ENCODE results near the gene NDUFS4.

NDUFS4 gene

GRCh38 chr5:53578854-53579253 lies 18.4 kb downstream of the NDUFS4 start:
- no peak for DNase-seq (ENCODE audit: low spot score)
- no peak overlapping the region for H3K27ac ChIP-seq
- ChIA-PET CTCF (interaction anchor here (0.6 kb wide), 2 partner anchors 472 to 909 kb away, joined by 3 to 4 read pairs; no protein-coding TSS in a partner anchor), POLR2A (ENCODE audit: low non-redundant PET) (no interaction called here)
- TF ChIP-seq CTCF (conservative IDR thresholded peaks at IDR 0.05; ENCODE audit: low read depth), result no peak

- CTCF ChIA-PET, result no interaction called here
These were observed 20.1 kb downstream of the NDUFS4 start for GRCh38 chr5:53580547-53580946.

GRCh38 chr5:53582225-53582624 lies 21.8 kb downstream of the NDUFS4 start:
- no peak for DNase-seq (ENCODE audit: low spot score)
- CTCF ChIA-PET, result no interaction called here
- TF ChIP-seq CTCF (conservative IDR thresholded peaks at IDR 0.05; ENCODE audit: low read depth), result no peak

More at GRCh38 chr5:53580547-53580946, 20.1 kb downstream of the NDUFS4 start:
- no peak for TF ChIP-seq CTCF (conservative IDR thresholded peaks at IDR 0.05; ENCODE audit: low read depth)
- POLR2A ChIA-PET (ENCODE audit: low non-redundant PET), result no interaction called here
- H3K27ac ChIP-seq, result no peak overlapping the region
- no peak for DNase-seq (ENCODE audit: low spot score)

GRCh38 chr5:53590759-53591158 lies 30.3 kb downstream of the NDUFS4 start:
- TF ChIP-seq CTCF (conservative IDR thresholded peaks at IDR 0.05; ENCODE audit: low read depth), result no peak
- ChIA-PET POLR2A (ENCODE audit: low non-redundant PET) (no interaction called here), CTCF (no interaction called here)
- no peak for DNase-seq (ENCODE audit: low spot score)
- H3K27ac ChIP-seq, result no peak overlapping the region

More at GRCh38 chr5:53582225-53582624, 21.8 kb downstream of the NDUFS4 start:
- POLR2A ChIA-PET (ENCODE audit: low non-redundant PET), result no interaction called here
- H3K27ac ChIP-seq, result no peak overlapping the region

- no peak overlapping the region for H3K27ac ChIP-seq
- ChIA-PET CTCF (no interaction called here), POLR2A (ENCODE audit: low non-redundant PET) (no interaction called here)
- no peak for DNase-seq (ENCODE audit: low spot score)
- TF ChIP-seq CTCF (conservative IDR thresholded peaks at IDR 0.05; ENCODE audit: low read depth), result no peak
These were observed 34.0 kb downstream of the NDUFS4 start for GRCh38 chr5:53594419-53594818.

GRCh38 chr5:53597894-53598293 lies 37.5 kb downstream of the NDUFS4 start:
- DNase-seq (ENCODE audit: low spot score), result no peak

More at GRCh38 chr5:53597894-53598293, 37.5 kb downstream of the NDUFS4 start:
- H3K27ac ChIP-seq, result no peak overlapping the region
- no peak for TF ChIP-seq CTCF (conservative IDR thresholded peaks at IDR 0.05; ENCODE audit: low read depth)
- CTCF ChIA-PET, result no interaction called here
- POLR2A ChIA-PET (ENCODE audit: low non-redundant PET), result no interaction called here

All from RWPE1 (cell line).